GM19455 (cell line): ENCODE measurements around the gene NSUN7.

Experiments
- ATAC-seq: cut with Tn5 transposase; IDR thresholded peaks from one replicate; pipeline ENCODE4 v1.9.1; 2021; ENCODE audit not compliant: unreplicated experiment

The NSUN7 gene

GRCh38 chr4:40733752-40734151 lies 16.0 kb upstream of the NSUN7 start:
- no peak for ATAC-seq

- ATAC-seq, result no peak
Measured at GRCh38 chr4:40734497-40734896, 15.3 kb upstream of the NSUN7 start.

- ATAC-seq, result peak; percentile 52
Measured at GRCh38 chr4:40736910-40737309, 12.8 kb upstream of the NSUN7 start.

GRCh38 chr4:40737879-40738278 lies 11.9 kb upstream of the NSUN7 start:
- no peak for ATAC-seq

- ATAC-seq, result no peak
Measured at GRCh38 chr4:40739347-40739746, 10.4 kb upstream of the NSUN7 start.

- no peak for ATAC-seq
Measured at GRCh38 chr4:40744218-40744617, 5.5 kb upstream of the NSUN7 start.

- ATAC-seq, result no peak
Measured at GRCh38 chr4:40745285-40745984, 4.3 kb upstream of the NSUN7 start.

GRCh38 chr4:40747207-40747835 lies 2.4 kb upstream of the NSUN7 start:
- no peak for ATAC-seq

GRCh38 chr4:40750461-40751258 lies 905 bp downstream of the NSUN7 start:
- ATAC-seq, result no peak

GRCh38 chr4:40755616-40756015 lies 5.9 kb downstream of the NSUN7 start:
- no peak for ATAC-seq

- ATAC-seq, result peak; percentile 99
Measured at GRCh38 chr4:40763228-40763716, 13.5 kb downstream of the NSUN7 start.

GRCh38 chr4:40769266-40769665 lies 19.5 kb downstream of the NSUN7 start:
- no peak for ATAC-seq

GRCh38 chr4:40778090-40778489 lies 28.3 kb downstream of the NSUN7 start:
- no peak for ATAC-seq

- no peak for ATAC-seq
Measured at GRCh38 chr4:40782876-40783275, 33.1 kb downstream of the NSUN7 start.

GRCh38 chr4:40785727-40786126 lies 36.0 kb downstream of the NSUN7 start:
- no peak for ATAC-seq

GRCh38 chr4:40788331-40788730 lies 38.6 kb downstream of the NSUN7 start:
- no peak for ATAC-seq

GRCh38 chr4:40789031-40789430 lies 39.3 kb downstream of the NSUN7 start:
- ATAC-seq, result no peak

GRCh38 chr4:40789771-40790170 lies 40.0 kb downstream of the NSUN7 start:
- ATAC-seq, result no peak

- peak; percentile 73 for ATAC-seq
Measured at GRCh38 chr4:40800064-40800463, 50.3 kb downstream of the NSUN7 start.

GRCh38 chr4:40804598-40804997 lies 54.8 kb downstream of the NSUN7 start:
- no peak for ATAC-seq

GRCh38 chr4:40808926-40809457 lies 59.2 kb downstream of the NSUN7 start:
- no peak for ATAC-seq

- no peak for ATAC-seq
Measured at GRCh38 chr4:40811956-40812355, 62.2 kb downstream of the NSUN7 start.
